GM19372 (cell line): ENCODE results near the gene COMMD3.
"Not testable (repeated sequence)": the region's sequence is repeated elsewhere in the genome, so short reads cannot be mapped to it uniquely, and the experiment has no call there.

ENCODE experiments used
- ATAC-seq: cut with Tn5 transposase; IDR thresholded peaks from one replicate; pipeline ENCODE4 v1.9.1; 2021; ENCODE audit warnings: mild to moderate bottlenecking, low read depth, moderate library complexity; ENCODE audit not compliant: unreplicated experiment

COMMD3 gene

DNA sequence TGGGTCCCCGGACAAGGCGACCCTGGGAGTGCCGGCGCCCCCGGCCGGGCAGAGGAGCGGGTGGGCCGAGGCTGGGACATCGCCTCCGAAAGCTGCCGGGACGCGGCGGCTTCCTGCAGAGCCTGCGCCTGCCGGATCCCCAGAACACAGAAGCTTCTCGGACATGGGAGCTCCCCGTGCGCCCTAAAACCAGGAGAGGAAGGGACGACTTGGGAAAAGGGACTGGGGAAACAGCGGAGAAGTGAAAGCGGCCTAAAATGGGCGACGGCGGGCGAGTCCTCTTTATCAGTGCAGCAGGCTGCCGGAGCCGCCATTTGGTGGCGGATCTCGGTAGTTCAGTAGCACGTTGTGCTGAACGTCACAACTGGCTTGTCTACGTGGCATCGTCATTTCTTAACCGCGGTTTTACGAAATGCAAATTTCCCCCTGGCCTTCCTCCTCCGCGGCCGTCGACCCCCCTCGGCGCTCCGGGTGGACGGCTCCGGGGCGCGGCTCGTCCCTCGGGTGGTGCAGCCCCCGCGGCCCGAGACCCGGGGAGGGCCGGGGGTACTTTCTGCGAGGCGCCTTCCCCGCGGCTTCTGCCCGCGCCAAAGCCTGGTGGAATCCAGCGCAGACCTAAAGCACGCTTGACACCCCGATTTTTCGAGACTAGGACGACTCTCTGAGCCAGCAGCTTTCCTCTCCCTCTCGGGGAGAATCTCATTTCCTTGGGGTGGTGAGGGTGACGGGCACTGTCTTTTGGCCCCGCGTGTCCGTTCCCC lies 19.2 kb downstream of the COMMD3 start:
- peak; percentile 48 for ATAC-seq

DNA sequence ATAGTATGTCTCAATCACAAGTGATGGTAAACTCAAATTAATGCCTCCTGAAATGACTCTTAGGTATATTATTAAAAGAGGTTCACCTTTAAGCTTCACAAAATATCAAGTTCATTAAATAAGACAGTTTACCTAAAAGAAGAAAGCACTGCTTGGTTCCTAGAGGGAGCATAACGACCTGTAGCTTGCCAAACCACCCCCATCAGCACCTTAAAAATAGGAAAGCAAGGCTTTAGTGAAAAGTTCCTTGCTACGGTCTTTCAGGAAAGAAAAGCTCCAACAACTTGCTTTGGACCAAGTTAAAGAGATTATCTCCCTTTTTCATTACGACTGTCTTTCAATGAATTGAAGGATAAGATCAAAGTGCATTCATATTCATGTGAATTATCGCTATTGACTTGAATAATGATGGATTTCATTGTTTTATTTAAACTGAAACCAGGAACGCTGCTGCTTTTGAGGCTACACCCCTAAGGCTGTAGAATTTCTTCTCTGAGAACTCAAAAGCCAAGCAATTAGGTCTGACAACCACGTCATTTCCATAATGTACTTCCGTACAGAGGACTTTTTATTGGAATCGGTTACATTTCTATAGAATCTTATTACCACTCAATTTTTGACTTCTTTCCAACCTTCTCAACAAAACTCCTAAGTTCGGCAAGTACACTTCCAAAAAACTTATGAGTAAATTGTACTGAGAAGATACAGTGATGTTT lies 22.2 kb downstream of the COMMD3 start:
- ATAC-seq: no peak

DNA sequence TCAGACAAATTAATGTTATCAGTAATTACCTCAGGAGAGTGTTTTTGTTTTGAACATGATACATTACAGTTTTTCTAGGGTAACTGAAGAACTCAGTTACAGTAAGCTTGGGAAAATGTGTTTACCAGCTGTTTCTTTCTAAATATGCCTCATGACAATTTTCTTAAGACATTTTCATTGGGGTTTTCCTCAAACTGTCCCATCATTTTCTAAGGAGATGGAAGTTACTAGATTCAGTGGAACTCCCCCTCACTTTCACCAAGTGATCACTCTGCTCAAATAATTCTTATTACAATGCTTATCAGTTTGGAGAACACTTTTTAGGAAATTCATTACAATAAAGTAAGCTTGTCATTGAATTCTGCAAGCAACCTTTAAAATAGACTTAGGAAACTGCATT lies 22.7 kb downstream of the COMMD3 start:
- ATAC-seq: no peak

DNA sequence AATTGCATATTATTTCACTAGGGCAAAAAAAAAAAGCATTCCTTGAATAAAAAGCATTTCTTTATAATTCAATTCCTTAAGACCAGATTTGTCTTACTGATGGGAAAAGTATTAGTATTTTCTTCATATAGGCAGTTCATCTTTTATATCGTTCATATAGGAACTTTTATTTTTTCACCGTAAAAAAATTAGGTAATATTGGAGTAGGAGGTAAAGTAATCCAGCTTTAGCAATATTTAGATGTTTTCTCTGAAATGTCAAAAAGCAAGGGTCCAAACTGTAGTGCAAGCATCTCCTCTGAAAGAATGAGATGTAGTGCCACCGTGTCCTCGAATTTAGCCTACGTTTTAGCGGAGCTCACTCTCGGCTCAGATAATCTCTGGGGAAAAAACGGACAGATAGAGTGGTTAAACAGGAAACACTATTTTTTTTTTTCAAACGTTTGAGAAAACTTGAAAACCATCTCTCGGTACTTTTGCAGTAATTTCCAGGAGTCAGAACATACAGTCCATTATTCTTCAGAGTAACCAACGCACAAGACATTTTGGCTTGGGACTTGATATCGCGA lies 23.7 kb downstream of the COMMD3 start:
- ATAC-seq: no peak

DNA sequence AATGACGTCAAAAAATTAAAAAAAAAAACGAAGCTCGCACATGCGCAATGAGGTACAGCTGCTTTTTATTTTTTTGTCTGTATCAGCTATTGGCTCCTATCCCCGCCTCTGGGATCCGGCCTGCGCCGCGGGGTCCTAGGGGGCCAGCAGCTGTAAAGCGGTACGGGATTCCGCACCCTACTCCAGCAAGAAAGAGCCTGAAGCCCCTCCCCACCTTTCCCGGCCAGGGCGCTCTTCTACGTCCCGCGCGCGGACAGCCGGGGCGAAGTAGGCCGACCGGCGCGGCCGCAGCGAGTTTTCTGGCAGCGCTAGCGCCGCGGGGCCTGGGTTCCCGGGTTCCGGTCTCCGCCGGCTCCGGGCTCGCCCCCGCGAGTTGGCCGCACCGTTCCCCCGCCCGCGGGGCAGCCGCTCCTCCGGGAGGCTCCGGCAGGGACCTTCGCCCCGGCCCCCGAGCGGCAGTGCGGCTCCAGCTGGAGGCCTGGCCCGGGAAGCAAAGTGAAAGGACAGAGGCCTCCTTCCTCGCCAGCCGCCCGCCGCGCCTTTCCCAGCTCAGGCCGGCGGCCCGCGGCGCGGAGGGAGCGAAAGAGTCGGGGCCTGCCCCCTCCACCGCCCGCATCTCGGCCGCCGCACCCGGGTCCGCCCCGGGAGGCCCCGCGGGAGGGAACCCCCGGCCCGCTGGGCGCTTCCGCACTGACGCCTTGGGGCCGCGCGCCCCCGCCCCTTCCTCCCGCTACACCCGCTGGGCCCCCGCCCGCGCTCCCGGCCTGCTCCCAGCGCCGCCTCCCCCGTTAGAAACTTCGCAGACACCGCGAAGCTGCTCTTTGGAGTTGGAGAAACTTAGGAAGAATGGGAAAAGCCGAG lies 24.4 kb downstream of the COMMD3 start:
- peak; percentile 42 for ATAC-seq

DNA sequence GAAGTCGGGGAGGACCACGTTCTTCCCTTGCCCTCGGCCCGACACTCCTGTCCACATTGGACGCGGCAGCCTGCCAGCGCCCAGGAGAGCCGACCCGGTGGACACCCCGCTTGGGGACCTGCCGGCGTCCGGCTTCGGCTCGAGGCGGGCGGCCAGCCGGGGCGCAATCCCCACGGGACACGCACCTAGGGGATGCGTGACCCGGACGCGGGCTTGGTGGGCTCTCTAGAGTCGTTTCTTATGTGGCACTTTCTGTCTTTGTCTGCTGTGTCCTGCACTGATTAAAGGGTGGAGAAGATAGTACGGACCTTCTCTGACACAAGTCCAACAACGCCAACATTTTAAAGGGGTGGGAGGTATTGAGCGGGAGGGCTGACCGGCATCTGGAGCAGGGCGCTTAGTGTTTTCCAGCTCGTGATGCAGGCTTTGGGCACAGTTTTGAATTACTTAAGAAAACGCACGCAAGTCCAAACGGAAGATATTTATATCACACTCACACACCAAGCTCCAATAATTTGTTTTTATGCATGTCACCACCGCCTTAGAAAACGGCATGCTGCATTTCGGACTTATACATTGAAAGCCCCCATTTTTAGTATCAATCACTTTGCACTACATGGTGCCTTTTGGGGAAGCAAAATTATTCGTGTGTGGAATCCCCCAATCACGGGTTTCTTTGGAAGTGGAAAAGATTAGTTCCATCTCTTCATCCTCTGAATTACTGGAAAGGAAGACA lies 25.2 kb downstream of the COMMD3 start:
- peak; percentile 21 for ATAC-seq

DNA sequence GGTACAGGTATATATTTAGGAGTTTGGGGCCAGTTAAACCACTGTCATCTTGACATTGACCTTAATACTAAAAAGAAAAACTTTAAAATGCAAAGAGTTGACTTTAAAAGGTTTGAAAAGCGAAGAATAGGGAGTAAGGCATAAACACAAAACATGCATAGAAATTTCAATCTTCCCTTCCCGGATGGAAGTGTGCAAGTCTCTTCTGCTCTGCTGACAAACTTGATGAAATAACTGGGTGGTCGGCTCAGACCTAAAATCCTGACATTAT lies 25.7 kb downstream of the COMMD3 start:
- no peak for ATAC-seq

DNA sequence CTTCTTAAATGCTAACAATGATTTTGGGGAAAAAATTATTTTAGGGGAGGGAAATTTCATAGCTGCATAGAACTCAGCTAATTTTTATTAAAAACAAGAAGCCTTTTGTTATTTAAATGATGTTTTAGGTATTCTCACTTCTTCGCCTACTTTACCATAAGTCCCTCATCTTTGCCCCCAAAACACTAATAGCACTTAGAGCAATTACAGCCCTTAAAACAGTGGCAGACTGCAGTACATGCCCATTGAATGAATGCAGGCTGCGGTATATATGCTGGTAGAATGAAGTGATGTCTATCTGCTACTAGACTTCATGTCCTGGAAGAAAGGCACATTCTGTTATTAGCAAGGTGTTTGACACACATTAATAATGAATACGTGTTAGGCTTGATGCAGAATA lies 26.2 kb downstream of the COMMD3 start:
- no peak for ATAC-seq

DNA sequence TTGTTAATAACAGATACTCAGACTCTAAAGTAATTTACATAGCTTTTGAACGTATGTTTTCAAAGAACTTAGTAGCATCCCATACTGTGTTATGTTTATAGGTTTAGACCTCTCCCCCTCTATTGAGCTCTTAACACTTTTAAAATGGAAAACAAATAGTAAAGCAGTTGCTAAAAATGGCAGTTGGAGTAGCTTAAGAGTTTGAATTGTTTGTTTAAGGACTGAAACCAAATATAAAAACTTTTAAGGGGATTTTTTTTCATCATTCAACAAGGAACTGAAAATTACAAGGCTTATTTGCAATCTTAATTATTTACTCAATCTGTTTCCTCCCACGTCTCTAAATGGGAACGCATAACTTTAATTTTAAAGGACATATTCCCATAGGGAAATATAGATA lies 27.5 kb downstream of the COMMD3 start:
- no peak for ATAC-seq

DNA sequence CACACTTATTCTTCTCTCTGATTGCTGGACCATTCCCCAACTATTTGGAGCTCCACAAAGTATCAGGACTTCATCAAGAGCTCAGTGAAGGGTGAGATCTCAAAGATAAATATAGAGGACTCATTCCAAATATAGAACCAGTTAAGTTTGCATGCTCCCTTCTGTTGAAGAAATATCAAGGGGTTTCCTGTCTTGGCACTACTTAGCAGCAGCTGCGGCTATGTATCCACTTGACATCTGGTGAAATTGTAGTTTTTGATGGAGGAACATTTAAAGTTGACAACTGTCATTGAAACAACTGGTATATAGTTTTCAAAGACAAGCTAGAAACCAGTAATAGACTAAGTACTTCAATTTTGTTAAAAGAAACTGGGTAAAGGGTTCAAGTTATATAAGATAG lies 28.1 kb downstream of the COMMD3 start:
- no peak for ATAC-seq

DNA sequence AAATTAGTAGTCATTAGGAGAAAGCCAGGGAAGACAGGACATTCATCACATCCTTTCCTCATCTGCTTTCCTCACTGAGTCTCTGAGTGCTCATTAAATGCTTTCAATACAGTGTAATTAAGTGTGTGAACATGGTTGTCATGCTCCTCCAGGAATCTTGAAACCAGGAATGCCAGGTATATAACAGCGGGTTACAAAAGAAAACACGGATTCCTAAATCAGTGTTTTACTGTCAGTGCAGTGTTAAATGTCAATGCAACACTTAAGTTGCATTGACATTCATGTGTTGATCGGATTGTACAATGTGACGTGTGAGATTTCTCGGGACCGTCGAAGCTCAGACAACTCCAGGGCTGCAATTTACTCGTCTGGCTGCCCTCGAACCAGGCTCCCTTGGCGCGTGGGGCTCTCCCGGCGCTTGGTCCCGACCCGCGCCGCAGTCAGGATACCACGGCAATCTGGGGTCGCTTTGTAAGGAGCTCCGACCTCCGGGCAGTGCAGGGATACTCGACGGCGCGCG lies 28.7 kb downstream of the COMMD3 start:
- ATAC-seq: no peak

DNA sequence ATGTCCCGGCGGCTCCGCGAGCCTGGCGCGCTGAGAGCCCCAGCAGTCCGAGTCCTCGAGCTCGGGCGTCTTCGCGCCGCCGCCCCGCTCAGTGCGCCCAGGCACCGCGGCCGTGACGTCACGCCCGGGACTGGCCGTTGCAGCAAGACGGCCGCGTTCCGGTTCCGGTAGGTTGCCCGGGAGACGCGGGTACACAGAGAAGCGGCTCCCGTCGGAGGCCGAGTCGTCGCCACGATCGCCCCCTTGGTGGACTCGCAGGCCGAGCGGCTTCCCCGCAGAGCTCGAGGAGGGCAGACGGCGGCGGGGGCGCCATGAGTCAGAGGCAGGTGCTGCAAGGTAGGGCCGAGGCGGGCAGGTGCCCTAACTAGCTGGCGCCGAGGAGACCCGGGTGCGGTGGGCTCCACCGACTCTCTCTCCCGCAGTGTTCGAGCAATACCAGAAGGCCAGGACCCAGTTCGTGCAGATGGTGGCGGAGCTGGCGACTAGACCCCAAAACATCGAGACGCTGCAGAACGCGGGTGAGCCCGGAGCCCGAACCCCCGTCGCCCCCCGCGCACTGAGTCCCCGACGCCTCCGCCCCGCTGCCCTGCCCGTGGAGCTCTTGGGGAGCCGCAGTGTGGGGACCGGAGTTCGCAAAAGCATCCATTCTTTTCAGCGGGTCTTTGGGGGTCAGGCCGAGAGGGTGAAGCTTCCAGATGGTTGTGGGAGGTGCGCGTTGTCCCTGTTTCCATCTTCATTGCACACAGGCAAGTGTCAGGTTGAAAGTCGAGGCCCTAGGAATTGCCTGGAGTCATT lies 29.3 kb downstream of the COMMD3 start, which contains the start of gene SPAG6:
Gene SPAG6, plus strand, starts transcription at position 196 of the 795 bp plus-strand sequence. Its CDS starts 116 bp downstream, at position 312.
- ATAC-seq: no peak

DNA sequence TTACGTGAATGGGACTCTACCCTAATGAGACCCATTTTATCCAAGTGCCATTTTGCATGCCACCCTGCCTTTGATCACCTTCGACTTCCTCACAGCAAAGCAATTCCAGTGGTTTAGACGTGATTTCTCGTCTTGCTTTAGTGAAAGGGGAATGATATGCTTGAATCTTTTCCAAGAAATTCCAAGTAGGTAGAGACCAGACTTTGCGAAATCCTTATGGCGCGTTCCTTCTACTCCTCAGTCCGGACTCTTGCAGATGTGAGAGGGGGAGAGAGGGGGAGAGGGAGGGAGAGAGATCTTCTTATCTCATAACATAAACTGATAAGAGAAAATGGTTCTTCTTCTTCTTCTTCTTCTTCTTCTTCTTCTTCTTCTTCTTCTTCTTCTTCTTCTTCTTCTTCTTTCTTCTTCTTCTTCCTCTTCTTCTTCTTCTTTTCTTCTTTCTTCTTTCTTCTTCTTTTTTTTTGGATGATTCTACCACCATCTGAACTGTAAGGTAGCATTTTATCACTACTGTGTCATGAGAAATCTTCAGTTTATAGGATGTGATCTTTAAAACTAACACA lies 30.0 kb downstream of the COMMD3 start:
- no peak for ATAC-seq

DNA sequence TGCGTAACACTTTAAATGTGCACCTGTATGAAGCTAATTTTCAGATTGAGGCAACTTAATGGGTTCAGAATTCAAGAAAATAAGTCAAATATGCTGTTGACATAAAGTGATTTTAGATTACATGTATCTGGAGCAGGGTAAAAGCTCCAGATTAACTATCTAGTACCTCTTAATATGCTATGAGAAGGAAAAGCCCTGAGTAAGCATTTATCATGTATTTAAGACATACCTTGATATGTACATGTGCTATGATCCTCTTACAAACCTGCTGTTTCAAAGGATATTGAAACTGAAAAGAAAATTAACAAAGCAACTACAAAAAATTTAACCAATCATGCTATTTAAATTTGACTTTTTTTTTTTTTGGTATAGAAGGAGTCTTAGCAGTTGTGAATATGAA lies 33.6 kb downstream of the COMMD3 start:
- no peak for ATAC-seq

DNA sequence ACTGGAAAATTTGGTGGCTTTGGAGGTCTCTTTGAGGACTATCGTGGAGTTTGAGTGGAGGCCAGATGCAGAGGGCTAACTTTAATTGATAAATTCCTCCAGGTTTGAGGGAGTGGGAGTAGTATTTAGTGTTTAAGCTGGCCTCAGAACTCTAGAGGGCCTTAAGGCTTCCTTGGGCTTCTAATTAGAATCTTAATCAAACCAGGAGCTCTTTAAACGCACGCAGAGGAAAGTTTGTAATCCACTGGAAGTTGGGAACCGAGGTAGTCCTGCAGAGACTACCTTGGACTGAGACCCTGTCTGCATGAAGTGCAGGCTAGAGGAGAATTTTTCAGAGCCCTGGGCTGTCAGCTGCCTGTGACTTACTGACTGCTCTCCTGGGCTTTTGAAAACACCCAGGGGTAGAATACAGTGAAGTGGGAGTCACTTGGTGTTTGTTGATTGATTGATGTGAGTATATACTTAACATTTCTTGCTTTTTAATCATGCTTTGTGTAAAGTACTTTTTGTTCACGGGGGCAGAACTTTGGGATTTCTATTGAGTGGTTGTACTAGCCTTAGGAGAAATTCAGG lies 35.0 kb downstream of the COMMD3 start:
- ATAC-seq: no peak

DNA sequence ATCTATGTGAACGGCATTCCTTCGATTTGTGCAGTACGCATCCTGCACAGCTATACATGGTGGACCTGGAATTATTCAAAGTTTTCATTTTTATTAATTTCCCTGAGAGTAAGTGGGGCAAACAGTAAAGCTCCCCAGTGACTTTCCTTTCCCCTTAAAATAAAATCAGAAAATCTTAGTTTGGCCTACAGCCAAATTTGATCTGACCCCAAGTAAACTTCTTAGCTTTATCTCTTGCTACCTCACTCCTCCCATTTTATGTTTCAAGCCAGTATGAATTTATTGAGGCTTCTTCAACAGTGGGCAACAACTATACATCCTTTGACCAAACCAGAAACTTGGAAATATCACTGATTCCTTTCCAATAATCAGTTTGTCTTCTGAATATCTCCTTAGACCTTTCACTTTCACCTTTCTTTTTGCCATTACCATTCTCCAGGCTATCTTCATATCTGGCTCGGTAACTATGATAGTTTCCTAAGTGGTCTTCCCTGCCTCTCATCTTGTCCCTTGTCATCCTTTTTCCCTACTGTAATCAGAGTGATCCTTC lies 40.2 kb downstream of the COMMD3 start:
- ATAC-seq: no peak

DNA sequence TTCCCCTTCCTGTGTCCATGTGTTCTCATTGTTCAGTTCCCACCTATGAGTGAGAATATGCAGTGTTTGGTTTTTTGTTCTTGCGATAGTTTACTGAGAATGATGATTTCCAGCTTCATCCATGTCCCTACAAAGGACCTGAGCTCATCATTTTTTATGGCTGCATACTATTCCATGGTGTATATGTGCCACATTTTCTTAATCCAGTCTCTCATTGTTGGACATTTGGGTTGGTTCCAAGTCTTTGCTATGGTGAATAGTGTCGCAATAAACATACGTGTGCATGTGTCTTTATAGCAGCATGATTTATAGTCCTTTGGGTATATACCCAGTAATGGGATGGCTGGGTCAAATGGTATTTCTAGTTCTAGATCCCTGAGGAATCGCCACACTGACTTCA lies 41.6 kb downstream of the COMMD3 start:
- not testable (repeated sequence) for ATAC-seq

DNA sequence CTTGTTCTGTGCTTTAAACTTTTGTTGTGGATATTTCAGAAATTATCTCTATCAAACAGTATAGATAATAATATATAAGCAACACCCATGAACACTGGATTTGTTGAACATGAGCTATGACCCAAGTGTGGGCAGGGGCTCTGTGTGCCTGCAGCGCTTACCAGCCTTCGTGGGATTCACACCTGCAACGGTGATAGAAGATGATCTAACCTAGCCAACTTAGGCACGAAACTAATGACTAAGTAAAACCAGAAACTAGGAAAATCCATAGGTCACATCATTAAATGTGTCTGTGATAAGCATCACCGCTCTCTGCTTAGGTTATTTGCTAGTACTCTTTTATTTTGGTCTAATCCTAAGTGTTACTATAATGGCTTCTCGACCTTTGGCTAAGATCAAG lies 47.1 kb downstream of the COMMD3 start:
- no peak for ATAC-seq
